Large intestine (tissue), 3 donors: Measurements from ENCODE around the gene ZNF789. TPM values are rescaled to one million over a fixed set of nuclear protein-coding genes. Genes with fewer than 3 reads are reported as not detected.

Source experiments
- DNase-seq, 2 donors: peaks; one replicate each; pipeline versions ENCODE4 v3.0.0 to v3.0.0-alpha.2; 2013
- H3K27ac ChIP-seq: one replicate; pipeline ENCODE4 v1.5.1; 2013; ENCODE audit warnings: low read length
- H3K27me3 ChIP-seq: 2 replicates; pipeline ENCODE4 v1.6.1; 2013; ENCODE audit warnings: low read length; ENCODE audit not compliant: control insufficient read depth, insufficient read depth
- H3K36me3 ChIP-seq: 2 replicates; pipeline ENCODE4 v1.6.1; 2013; ENCODE audit warnings: low read length; ENCODE audit not compliant: control insufficient read depth, insufficient read depth
- H3K4me1 ChIP-seq: one replicate; pipeline ENCODE4 v1.6.1; 2013; ENCODE audit warnings: low read length; ENCODE audit not compliant: control insufficient read depth, insufficient read depth
- H3K4me3 ChIP-seq: one replicate; pipeline ENCODE4 v1.5.1; 2013; ENCODE audit warnings: low read length
- H3K9me3 ChIP-seq: one replicate; pipeline ENCODE4 v1.6.1; 2013; ENCODE audit warnings: mild to moderate bottlenecking, low read depth, low read length, moderate library complexity; ENCODE audit not compliant: control insufficient read depth
- WGBS: methylation state at CpG from one replicate; pipeline ENCODE4 v1.1.5; 2013; ENCODE audit warnings: low lambda C conversion rate; ENCODE audit not compliant: insufficient coverage; 5-methylcytosine and 5-hydroxymethylcytosine counted together
- polyA plus RNA-seq: library from polyadenylated mRNA; unstranded; fragments of 120-200 nt; gene quantifications from one replicate; pipeline ENCODE4 v1.2.1, GENCODE V29; 2013

Gene ZNF789
- polyA plus RNA-seq, 1 donor = 61.3 TPM

GRCh38 chr7:99504281-99504602 is 31.6 kb downstream of the ZNF789 start:
- Histone ChIP-seq H3K4me1 (peaks cover 13% of the 10 kb centered on the region), H3K36me3 (no peaks in the 10 kb centered on the region), H3K27me3 (no peaks in the 10 kb centered on the region), H3K4me3 (peak overlapping the region; percentile 82), H3K9me3 (no peaks in the 10 kb centered on the region), H3K27ac (peak overlapping the region; percentile 84)
- no peak for DNase-seq
- WGBS = no CpG with 5 or more reads among the region's 19 CpGs

- peak within 1 kb of the TSS; percentile 84 for H3K27ac ChIP-seq
- H3K4me3 ChIP-seq = peak within 1 kb of the TSS; percentile 82
- no peaks in the 10 kb centered on the region for H3K36me3 ChIP-seq
- no peaks in the 10 kb centered on the region for H3K9me3 ChIP-seq
- peaks cover 13% of the 10 kb centered on the region for H3K4me1 ChIP-seq
- H3K27me3 ChIP-seq = no peaks in the 10 kb centered on the region
- peak; percentile 96 to 99 for DNase-seq
- WGBS = no CpG with 5 or more reads among the region's 53 CpGs
Observed at GRCh38 chr7:99504603-99505323, 32.1 kb downstream of the ZNF789 start, which contains the start of gene ZKSCAN5. ZKSCAN5 (plus strand) TSS chr7:99504662; CDS start chr7:99506045, 1,383 bp downstream.

- peaks cover 13% of the 10 kb centered on the region for H3K4me1 ChIP-seq
- WGBS = no CpG with 5 or more reads among the region's 11 CpGs
- no peak for DNase-seq
Observed at GRCh38 chr7:99505324-99505662, 32.6 kb downstream of the ZNF789 start.

GRCh38 chr7:99514050-99514449 is 41.4 kb downstream of the ZNF789 start:
- H3K36me3 ChIP-seq = peaks cover 25% of the 10 kb centered on the region
- WGBS = 100% methylated on average over 1 of the region's 1 CpG
- DNase-seq = no peak
- H3K27ac ChIP-seq = no peak overlapping the region
- no peaks in the 10 kb centered on the region for H3K9me3 ChIP-seq
- H3K4me1 ChIP-seq = no peaks in the 10 kb centered on the region
- no peak overlapping the region for H3K4me3 ChIP-seq
- H3K27me3 ChIP-seq = no peaks in the 10 kb centered on the region

More at GRCh38 chr7:99505324-99505662, 32.6 kb downstream of the ZNF789 start:
- peak overlapping the region; percentile 84 for H3K27ac ChIP-seq
- H3K27me3 ChIP-seq = no peaks in the 10 kb centered on the region
- no peaks in the 10 kb centered on the region for H3K9me3 ChIP-seq
- H3K36me3 ChIP-seq = no peaks in the 10 kb centered on the region
- H3K4me3 ChIP-seq = peak overlapping the region; percentile 82

GRCh38 chr7:99521399-99521798 is 48.7 kb downstream of the ZNF789 start:
- Histone ChIP-seq H3K4me1 (no peaks in the 10 kb centered on the region), H3K9me3 (no peaks in the 10 kb centered on the region), H3K27me3 (no peaks in the 10 kb centered on the region), H3K27ac (no peak overlapping the region), H3K4me3 (no peak overlapping the region), H3K36me3 (peaks cover 38% of the 10 kb centered on the region)
- 100% methylated on average over 1 of the region's 3 CpGs for WGBS
- no peak for DNase-seq

- peaks cover 38% of the 10 kb centered on the region for H3K36me3 ChIP-seq
- no peaks in the 10 kb centered on the region for H3K4me1 ChIP-seq
- WGBS = 100% methylated on average over 1 of the region's 21 CpGs
- no peaks in the 10 kb centered on the region for H3K27me3 ChIP-seq
- DNase-seq = peak in 1 of 2 donors; percentile 8
- no peak overlapping the region for H3K27ac ChIP-seq
- H3K4me3 ChIP-seq = no peak overlapping the region
- H3K9me3 ChIP-seq = peaks cover 16% of the 10 kb centered on the region
Observed at GRCh38 chr7:99525713-99526440, 53.2 kb downstream of the ZNF789 start.

- no CpG with 5 or more reads among the region's 12 CpGs for WGBS
- Histone ChIP-seq H3K27me3 (no peaks in the 10 kb centered on the region), H3K27ac (no peak overlapping the region), H3K4me1 (no peaks in the 10 kb centered on the region), H3K4me3 (no peak overlapping the region), H3K9me3 (peaks cover 38% of the 10 kb centered on the region), H3K36me3 (peaks cover 37% of the 10 kb centered on the region)
- DNase-seq = no peak
Observed at GRCh38 chr7:99531354-99531765, 58.7 kb downstream of the ZNF789 start.

GRCh38 chr7:99535667-99536066 is 63.0 kb downstream of the ZNF789 start:
- Histone ChIP-seq H3K9me3 (peaks cover 41% of the 10 kb centered on the region), H3K4me3 (no peak overlapping the region), H3K36me3 (peaks cover 17% of the 10 kb centered on the region), H3K27ac (no peak overlapping the region), H3K27me3 (no peaks in the 10 kb centered on the region), H3K4me1 (no peaks in the 10 kb centered on the region)
- no CpG with 5 or more reads among the region's 2 CpGs for WGBS
- no peak for DNase-seq

Other genes with a start within 250 kb of the ZNF789 start
- gene MYH16, start 200.1 kb upstream of the ZNF789 start, polyA plus RNA-seq = 0.01 TPM
- gene ARPC1A, start 147.0 kb upstream of the ZNF789 start, polyA plus RNA-seq = 188 TPM
- gene ARPC1B, start 98.2 kb upstream of the ZNF789 start, polyA plus RNA-seq = 73.1 TPM
- gene PDAP1, start 64.3 kb upstream of the ZNF789 start, polyA plus RNA-seq = 94.9 TPM
- 72.8 TPM for gene BUD31, start 63.9 kb upstream of the ZNF789 start, polyA plus RNA-seq
- 5.9 TPM for gene PTCD1, start 34.1 kb upstream of the ZNF789 start, polyA plus RNA-seq
- gene CPSF4, start 33.9 kb upstream of the ZNF789 start, polyA plus RNA-seq = 29.6 TPM
- gene ATP5MF, start 6.7 kb upstream of the ZNF789 start, polyA plus RNA-seq = 386 TPM
- 22.9 TPM for gene ZNF394, start 27.4 kb downstream of the ZNF789 start, polyA plus RNA-seq
- 8.6 TPM for gene ZKSCAN5, start 31.8 kb downstream of the ZNF789 start, polyA plus RNA-seq
- 10.5 TPM for gene FAM200A, start 79.2 kb downstream of the ZNF789 start, polyA plus RNA-seq
- 83.0 TPM for gene ZNF655, start 85.8 kb downstream of the ZNF789 start, polyA plus RNA-seq
- 1.3 TPM for gene TMEM225B, start 125.4 kb downstream of the ZNF789 start, polyA plus RNA-seq
- gene ZSCAN25, start 144.1 kb downstream of the ZNF789 start, polyA plus RNA-seq = 14.3 TPM
- gene CYP3A5, start 207.1 kb downstream of the ZNF789 start, polyA plus RNA-seq = 139 TPM